Measurements from ENCODE around the gene ARPC2.

The ARPC2 gene

GRCh38 chr2:218219934-218220333, 2.9 kb downstream of the ARPC2 start:
- TF ChIP-seq, protein P1, sequence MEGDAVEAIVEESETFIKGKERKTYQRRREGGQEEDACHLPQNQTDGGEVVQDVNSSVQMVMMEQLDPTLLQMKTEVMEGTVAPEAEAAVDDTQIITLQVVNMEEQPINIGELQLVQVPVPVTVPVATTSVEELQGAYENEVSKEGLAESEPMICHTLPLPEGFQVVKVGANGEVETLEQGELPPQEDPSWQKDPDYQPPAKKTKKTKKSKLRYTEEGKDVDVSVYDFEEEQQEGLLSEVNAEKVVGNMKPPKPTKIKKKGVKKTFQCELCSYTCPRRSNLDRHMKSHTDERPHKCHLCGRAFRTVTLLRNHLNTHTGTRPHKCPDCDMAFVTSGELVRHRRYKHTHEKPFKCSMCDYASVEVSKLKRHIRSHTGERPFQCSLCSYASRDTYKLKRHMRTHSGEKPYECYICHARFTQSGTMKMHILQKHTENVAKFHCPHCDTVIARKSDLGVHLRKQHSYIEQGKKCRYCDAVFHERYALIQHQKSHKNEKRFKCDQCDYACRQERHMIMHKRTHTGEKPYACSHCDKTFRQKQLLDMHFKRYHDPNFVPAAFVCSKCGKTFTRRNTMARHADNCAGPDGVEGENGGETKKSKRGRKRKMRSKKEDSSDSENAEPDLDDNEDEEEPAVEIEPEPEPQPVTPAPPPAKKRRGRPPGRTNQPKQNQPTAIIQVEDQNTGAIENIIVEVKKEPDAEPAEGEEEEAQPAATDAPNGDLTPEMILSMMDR (IDR thresholded peaks at IDR 0.05), result no peak

- TF ChIP-seq, protein P1 (IDR thresholded peaks at IDR 0.05), result no peak
These were observed 4.0 kb downstream of the ARPC2 start for GRCh38 chr2:218221000-218221399.

DNA sequence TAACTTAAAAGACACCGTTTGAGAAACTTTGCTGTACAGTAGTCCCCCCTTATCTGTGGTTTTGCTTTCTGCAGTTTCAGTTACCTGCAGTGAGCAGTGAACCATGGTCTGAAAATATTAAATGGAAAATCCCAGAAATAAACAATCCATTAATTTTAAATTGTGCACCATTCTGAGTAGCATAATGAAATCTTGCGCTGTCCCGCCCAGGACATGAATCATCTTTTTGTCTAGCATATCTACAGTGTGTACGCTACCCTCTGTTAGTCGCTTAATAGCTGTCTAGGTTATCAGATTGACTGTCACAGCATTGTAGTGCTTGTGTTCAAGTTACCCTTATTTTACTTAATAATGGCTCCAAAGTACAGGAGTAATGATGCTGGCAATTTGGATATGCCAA, 6.1 kb downstream of the ARPC2 start:
- TF ChIP-seq, protein P1 (IDR thresholded peaks at IDR 0.05), result no peak

DNA sequence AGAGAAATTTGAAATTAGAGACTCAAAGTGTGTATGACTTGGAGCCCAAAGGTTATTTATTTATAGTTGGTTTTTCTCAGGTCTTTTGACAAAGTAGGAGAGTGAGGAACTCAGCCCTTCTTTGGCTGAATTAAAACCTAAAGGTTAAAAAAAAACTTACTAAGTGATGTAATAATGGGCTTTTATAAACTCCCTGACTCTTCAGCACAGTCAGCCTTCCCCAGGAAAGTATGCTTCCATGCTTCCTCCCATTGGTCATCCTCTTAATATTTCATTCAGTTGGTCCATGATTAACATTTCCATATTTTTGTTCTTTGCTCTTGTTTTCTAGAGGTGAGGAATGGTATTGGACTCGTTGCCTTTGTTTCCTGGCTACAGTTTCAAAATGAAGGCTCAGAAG, 7.2 kb downstream of the ARPC2 start:
- TF ChIP-seq, protein P1 (IDR thresholded peaks at IDR 0.05), result no peak

DNA sequence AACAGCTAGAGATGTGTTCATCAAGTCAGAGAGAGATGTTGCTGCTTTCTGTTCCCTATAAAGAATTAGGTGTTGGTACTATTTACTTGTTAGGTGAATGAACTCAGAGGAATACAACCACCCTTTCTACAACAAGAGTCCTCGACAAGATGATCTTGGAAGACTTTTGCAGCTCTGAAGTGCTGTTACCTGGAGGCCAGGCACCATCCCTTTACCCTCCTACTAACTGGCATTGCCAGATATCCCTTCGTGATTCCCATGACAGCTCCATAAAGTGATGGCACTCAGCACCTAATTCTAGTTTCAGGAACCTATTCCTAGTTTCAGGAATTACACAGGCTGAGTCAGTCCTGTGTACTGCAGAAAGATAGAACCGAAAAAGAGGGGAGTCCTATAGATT, 9.9 kb downstream of the ARPC2 start:
- TF ChIP-seq, protein P1 (IDR thresholded peaks at IDR 0.05), result no peak

- TF ChIP-seq, protein P1 (IDR thresholded peaks at IDR 0.05), result no peak
These were observed 11.5 kb downstream of the ARPC2 start for GRCh38 chr2:218228366-218229090.

- TF ChIP-seq, protein P1 (IDR thresholded peaks at IDR 0.05), result no peak
These were observed 12.2 kb downstream of the ARPC2 start for GRCh38 chr2:218229239-218229638.

GRCh38 chr2:218229851-218230250, 12.9 kb downstream of the ARPC2 start:
- TF ChIP-seq, protein P1 (IDR thresholded peaks at IDR 0.05), result no peak
